T-helper 2 cell treated with Interferon-gamma antibody and Interleukin-4, amounts not matched to agents 100 ng/mL and 5 ng/mL, for 36 hours (primary cell): ENCODE results near the gene NMNAT2. TPM values are rescaled to one million over a fixed set of nuclear protein-coding genes. Genes with fewer than 3 reads are reported as not detected.

Experiments used
- intact Hi-C: fragments of 100-400 bp; cut with micrococcal nuclease; formaldehyde crosslinking; loops from one replicate; pipeline ENCODE4 v1.15.1; 2023
- total RNA-seq: library from RNA; stranded (reverse); gene quantifications from 2 replicates; pipeline ENCODE4 v1.2.3, GENCODE V29; 2022

Gene NMNAT2
- total RNA-seq, 1 donor from 2014 or later, result 0.05 TPM

DNA sequence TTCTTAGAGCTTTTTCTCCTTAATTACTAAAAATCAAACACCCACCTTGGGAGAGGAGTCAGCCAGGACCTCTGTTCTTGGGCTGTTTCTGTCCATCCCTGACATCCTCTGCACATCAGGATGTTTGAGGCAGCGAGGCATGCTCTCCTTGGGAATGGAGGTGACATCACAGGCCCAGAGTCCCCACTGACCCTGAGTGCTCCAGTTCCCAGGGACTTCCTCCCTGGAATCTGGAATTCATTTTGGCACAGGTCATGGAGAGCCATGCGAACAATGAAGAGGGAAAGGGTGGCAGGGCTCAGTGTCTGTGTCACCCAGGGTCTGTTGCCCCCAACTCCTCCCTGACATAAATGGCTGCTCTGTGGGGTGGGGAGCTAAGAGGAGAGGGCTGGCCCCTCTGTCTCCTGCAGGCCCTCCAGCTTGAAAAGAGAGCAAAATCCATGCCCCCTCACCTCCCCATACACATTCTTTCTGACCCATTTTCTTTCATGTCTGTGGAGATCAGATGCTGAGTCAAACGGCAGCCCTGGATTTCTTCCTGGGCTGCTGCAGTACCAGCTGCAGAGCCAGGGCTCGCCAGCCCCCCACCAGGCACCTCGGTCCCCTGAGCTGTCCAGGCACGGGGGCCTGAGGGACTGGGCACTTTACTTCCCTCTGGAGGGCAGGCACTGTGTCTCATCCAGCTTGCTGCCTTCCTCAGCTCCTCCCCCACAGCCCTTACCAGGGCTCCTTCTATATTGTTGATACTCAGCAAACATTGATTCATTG lies 102.0 kb downstream of the NMNAT2 start:
- intact Hi-C loops, result no loop called here

GRCh38 chr1:183313063-183313462 lies 105.1 kb downstream of the NMNAT2 start:
- intact Hi-C loops, result no loop called here

- intact Hi-C loops, result no loop called here
Measured at GRCh38 chr1:183310753-183311479, 107.3 kb downstream of the NMNAT2 start.

- intact Hi-C loops, result no loop called here
Measured at GRCh38 chr1:183308719-183309118, 109.5 kb downstream of the NMNAT2 start.

DNA sequence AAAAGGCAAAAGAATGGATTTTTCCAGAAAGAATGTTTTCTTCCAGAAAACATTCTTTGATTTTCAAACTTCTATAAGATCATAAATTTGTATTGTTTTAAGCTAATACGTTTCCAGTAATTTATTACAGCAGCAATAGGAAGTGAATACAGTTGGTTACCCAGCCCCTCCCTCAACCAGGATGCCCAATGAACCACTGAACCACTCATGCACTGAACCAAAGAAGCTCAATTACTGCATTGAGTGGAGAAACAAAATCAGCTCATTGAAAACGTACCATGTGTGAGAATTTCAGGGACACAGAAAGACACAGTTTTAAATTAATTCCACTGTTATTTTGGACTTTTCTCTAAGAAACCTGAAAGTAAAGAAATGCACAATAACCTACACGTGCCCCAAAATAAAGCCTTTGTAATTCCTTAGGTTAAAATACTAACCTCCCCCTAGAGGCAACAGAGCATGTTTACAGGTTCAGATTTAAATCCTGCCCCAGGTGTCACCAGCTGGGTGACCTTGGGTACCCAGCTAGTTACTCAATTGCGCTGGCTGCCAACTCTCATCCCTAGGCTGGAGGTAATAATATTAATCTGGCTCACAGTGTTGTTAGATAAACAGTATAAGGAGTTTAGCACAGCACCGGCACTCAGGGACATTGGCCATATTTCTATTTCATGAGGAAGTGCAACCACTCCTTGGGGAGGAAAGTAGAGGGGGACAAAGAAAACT lies 111.7 kb downstream of the NMNAT2 start:
- intact Hi-C loops, result no loop called here

DNA sequence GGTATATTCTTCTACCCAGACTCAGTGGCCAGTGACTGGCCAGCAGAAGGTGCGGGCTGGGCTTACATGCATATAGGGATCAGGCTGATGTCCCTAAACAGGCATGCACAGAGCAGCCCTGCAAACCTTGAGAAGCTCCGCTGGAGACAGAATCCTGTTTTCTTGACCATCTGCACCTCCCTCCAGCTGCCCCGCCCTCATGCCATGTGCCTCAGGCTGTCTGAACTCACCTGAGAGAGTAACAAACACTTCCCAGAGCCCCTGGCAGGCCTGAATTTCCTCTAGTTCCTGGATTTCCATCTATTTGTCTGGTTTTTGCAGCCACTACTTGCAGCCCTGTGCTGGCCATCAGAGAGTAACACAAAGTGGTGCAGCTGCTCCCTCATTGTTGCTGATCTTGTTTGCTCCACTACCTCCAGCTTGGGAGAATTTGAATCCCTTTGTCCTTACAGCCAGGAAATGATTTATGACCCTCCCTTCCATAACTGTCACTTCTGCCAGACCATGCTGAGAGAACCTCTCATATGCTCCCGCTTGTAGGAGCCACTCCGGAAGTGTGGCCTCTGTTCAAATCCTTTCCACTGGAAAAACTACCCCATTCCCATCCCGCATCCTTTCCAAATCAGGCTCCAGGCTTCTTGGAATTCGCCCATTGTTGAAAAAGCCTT lies 113.6 kb downstream of the NMNAT2 start:
- intact Hi-C loops, result no loop called here

- intact Hi-C loops, result no loop called here
Measured at GRCh38 chr1:183303901-183304300, 114.3 kb downstream of the NMNAT2 start.

DNA sequence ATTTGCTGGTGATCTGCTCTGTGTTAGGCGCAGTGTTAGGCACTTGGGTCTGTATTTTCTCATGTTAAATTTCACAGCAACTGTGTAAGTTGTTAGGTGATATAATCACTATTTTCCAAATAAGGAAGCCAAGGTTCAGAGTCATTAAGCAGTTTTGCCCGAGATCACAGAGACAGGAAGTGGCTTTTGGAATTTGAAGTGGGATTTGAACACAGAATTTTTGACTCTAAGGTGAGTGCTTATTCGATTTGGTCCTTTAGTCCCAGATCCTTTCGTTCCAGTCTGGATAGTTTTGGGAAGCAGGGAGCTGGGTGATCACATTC lies 114.9 kb downstream of the NMNAT2 start:
- intact Hi-C loops, result no loop called here

- intact Hi-C loops, result no loop called here
Measured at GRCh38 chr1:183302452-183303322, 115.5 kb downstream of the NMNAT2 start.

GRCh38 chr1:183301239-183301638 lies 116.9 kb downstream of the NMNAT2 start:
- intact Hi-C loops, result no loop called here

DNA sequence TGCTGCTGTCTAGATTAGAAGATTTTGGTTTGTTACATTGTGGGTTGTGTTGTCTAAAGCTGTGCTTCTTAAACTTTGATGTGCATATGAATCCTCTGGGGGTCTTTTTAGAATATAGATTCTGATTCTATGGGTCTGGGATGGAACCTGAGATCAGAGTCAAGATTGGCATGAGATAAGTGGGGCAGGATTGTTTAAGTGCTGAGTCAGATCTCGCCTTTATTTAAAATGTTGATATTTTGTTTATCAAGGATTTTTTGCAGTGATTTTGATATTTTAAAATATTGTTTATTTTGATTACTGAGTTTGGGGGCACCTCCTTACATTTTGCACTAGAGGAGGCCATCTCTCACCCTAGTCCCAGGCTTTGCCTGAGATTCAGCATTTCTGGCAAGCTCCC lies 117.4 kb downstream of the NMNAT2 start:
- intact Hi-C loops, result no loop called here

DNA sequence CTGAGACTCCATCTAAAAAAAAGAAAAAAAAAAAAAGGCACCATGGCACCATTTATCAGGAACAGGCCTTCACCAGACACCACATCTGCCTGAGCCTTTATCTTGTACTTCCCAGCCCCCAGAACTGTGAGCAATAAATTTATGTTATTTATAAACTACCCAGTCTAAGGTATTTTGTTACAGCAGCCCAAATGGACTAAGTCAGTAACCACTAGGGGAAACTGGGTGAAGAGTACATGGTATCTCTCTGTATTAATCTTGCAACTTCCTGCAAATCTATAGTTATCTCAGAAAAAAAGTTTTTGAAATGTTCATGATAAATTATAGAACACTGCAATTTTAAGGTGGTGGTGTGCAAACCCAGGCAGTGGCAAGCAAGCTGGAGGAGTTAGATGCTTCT lies 117.8 kb downstream of the NMNAT2 start:
- intact Hi-C loops, result no loop called here

DNA sequence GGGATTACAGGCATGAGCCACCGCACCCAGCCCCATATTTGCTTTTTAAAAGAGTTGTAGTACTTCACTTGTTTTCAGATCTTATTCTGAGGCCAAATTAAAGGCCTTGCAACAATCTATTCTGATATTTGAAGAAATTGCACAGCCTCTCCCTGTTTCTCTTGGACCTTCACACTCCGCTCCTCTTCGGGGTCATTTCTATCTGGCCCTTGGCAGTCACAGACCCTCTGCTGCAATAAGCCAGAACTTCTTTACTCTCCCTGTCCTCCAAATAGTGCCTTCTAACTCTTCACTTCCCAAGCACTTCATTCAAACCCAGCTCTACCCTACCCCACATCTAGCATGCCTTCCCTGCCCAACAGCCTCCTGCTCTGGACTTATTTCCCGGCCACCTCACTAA lies 121.4 kb downstream of the NMNAT2 start:
- intact Hi-C loops, result no loop called here

DNA sequence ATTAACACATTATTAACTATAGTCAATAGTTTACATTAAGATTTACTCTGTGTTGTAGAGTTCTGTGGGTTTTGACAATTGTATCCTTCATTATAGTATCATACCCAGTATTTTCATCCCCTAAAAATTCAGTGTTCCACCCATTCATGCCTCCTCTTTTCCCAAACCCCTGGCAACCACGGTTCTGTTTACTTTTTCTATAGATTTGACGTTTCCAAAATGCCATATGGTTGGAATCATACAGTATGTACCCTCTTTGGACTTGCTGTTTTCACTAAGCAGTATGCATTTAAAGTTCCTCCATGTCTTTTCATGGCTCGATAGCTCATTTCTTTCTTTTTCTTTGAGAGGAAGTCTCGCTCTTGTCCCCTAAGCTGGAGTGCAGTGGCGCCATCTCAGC lies 122.7 kb downstream of the NMNAT2 start:
- intact Hi-C loops, result no loop called here

- intact Hi-C loops, result no loop called here
Measured at GRCh38 chr1:183293876-183294275, 124.3 kb downstream of the NMNAT2 start.

- intact Hi-C loops, result no loop called here
Measured at GRCh38 chr1:183293241-183293640, 124.9 kb downstream of the NMNAT2 start.

GRCh38 chr1:183291802-183292514 lies 126.2 kb downstream of the NMNAT2 start:
- intact Hi-C loops, result no loop called here

DNA sequence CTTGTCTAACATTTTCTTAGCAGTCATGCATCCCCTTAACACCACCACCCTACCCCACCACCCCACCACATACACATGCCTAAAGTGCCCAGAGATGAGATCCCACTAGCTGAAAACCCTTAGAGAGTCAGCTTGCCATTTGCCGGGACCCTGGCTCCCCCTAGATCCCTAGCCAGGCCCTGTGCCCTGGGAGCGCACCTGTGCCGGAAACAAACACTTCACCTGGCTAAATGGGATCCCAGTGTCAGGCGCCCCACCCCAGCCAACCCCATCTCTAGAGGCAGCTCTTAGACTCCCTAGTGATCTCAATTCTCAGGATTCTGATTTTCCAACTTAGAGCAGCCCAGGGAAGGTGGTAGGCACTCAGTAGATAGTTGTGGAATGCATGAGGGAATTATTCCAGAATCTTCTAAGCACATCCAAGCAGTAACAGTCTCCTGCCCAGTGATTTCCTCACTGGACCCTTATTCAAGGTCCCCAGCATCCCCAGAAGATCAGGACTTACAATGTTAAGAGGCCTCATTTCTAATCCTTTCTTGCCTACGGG lies 126.9 kb downstream of the NMNAT2 start:
- intact Hi-C loops, result no loop called here

- intact Hi-C loops, result no loop called here
Measured at GRCh38 chr1:183290628-183291027, 127.6 kb downstream of the NMNAT2 start.

- intact Hi-C loops, result no loop called here
Measured at GRCh38 chr1:183289051-183289496, 129.1 kb downstream of the NMNAT2 start.
